ENCODE measurements around the gene TPM2. TPM values are rescaled to one million over a fixed set of nuclear protein-coding genes. Genes with fewer than 3 reads are reported as not detected.

The TPM2 gene
- 18.1 TPM for total RNA-seq

GRCh38 chr9:35689542-35690293 is at the start of gene TPM2:
TSS of gene TPM2 (minus strand) at chr9:35689925. CDS start at chr9:35689817, 108 bp downstream.
- no peak for DNase-seq

- no peak for DNase-seq
Observed at GRCh38 chr9:35738924-35739323, 49.2 kb upstream of the TPM2 start.

- DNase-seq, result no peak
Observed at GRCh38 chr9:35738186-35738585, 48.5 kb upstream of the TPM2 start.

GRCh38 chr9:35737143-35737542 is 47.4 kb upstream of the TPM2 start:
- DNase-seq, result no peak

- peak; percentile 12 for DNase-seq
Observed at GRCh38 chr9:35736201-35736633, 46.5 kb upstream of the TPM2 start.

- no peak for DNase-seq
Observed at GRCh38 chr9:35734096-35734495, 44.4 kb upstream of the TPM2 start.

GRCh38 chr9:35732800-35733541 is 43.2 kb upstream of the TPM2 start:
- DNase-seq, result no peak

GRCh38 chr9:35732185-35732799 is 42.6 kb upstream of the TPM2 start, which contains the start of the genes CREB3 and TLN1:
TSS of gene CREB3 (plus strand) at chr9:35732666. CDS start at chr9:35732773, 107 bp downstream.
TSS of gene TLN1 (minus strand) at chr9:35732195. CDS start at chr9:35725694, 6,501 bp downstream.
- peak; percentile 99 for DNase-seq

GRCh38 chr9:35731415-35732184 is 41.9 kb upstream of the TPM2 start:
- no peak for DNase-seq

- no peak for DNase-seq
Observed at GRCh38 chr9:35730486-35730854, 40.7 kb upstream of the TPM2 start.

GRCh38 chr9:35729700-35730485 is 40.2 kb upstream of the TPM2 start:
- peak; percentile 7 for DNase-seq

GRCh38 chr9:35729101-35729500 is 39.4 kb upstream of the TPM2 start:
- no peak for DNase-seq

- DNase-seq, result peak; percentile 22
Observed at GRCh38 chr9:35728041-35728971, 38.6 kb upstream of the TPM2 start.

GRCh38 chr9:35727676-35728040 is 37.9 kb upstream of the TPM2 start:
- DNase-seq, result no peak

GRCh38 chr9:35726931-35727330 is 37.2 kb upstream of the TPM2 start:
- peak; percentile 6 for DNase-seq

- DNase-seq, result no peak
Observed at GRCh38 chr9:35725362-35725761, 35.6 kb upstream of the TPM2 start.

GRCh38 chr9:35723908-35724307 is 34.2 kb upstream of the TPM2 start:
- DNase-seq, result no peak

- DNase-seq, result no peak
Observed at GRCh38 chr9:35723426-35723825, 33.7 kb upstream of the TPM2 start.

GRCh38 chr9:35719546-35719945 is 29.8 kb upstream of the TPM2 start:
- no peak for DNase-seq
